Measurements from ENCODE around the gene IRF8.

DNA sequence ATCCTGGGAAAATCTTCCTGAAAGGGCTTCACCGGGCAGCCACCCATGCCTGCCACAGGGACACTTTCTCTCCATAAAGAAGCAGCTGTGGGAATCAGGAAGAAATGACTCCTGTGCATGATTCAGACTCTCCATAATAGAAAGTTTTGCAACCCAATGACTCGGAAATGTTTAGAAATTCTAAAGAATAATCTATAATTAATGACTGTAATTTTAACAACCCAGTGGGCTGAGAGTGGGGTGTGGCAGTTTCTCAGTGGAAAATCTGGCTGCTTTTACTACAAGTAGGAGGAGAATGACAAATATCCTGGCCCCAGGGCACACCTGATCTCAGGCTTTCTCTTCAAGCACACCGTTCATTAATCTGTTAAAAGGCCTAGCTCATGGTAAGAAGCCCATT is 25.7 kb downstream of the IRF8 start:
- TF ChIP-seq, protein P1, sequence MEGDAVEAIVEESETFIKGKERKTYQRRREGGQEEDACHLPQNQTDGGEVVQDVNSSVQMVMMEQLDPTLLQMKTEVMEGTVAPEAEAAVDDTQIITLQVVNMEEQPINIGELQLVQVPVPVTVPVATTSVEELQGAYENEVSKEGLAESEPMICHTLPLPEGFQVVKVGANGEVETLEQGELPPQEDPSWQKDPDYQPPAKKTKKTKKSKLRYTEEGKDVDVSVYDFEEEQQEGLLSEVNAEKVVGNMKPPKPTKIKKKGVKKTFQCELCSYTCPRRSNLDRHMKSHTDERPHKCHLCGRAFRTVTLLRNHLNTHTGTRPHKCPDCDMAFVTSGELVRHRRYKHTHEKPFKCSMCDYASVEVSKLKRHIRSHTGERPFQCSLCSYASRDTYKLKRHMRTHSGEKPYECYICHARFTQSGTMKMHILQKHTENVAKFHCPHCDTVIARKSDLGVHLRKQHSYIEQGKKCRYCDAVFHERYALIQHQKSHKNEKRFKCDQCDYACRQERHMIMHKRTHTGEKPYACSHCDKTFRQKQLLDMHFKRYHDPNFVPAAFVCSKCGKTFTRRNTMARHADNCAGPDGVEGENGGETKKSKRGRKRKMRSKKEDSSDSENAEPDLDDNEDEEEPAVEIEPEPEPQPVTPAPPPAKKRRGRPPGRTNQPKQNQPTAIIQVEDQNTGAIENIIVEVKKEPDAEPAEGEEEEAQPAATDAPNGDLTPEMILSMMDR (IDR thresholded peaks at IDR 0.05; ENCODE audit: low read depth, low read length): no peak
- TF ChIP-seq EZH2phosphoT487 (IDR thresholded peaks at IDR 0.05; ENCODE audit: low read depth): no peak

Measured in OCI-LY3 (cell line).